Stimulated activated CD4-positive, alpha-beta T cell treated with anti-CD3 and anti-CD28 coated beads, Interleukin-15, amount 100 ng/mL, for 48 hours (primary cell): Measurements from ENCODE around the gene TTC9.

Source experiments
- DNase-seq, 2 donors: peaks; one replicate each; pipeline ENCODE4 v3.0.0-alpha.2; 2020; ENCODE audit warnings: low read depth in 2 of 2

Gene TTC9

DNA sequence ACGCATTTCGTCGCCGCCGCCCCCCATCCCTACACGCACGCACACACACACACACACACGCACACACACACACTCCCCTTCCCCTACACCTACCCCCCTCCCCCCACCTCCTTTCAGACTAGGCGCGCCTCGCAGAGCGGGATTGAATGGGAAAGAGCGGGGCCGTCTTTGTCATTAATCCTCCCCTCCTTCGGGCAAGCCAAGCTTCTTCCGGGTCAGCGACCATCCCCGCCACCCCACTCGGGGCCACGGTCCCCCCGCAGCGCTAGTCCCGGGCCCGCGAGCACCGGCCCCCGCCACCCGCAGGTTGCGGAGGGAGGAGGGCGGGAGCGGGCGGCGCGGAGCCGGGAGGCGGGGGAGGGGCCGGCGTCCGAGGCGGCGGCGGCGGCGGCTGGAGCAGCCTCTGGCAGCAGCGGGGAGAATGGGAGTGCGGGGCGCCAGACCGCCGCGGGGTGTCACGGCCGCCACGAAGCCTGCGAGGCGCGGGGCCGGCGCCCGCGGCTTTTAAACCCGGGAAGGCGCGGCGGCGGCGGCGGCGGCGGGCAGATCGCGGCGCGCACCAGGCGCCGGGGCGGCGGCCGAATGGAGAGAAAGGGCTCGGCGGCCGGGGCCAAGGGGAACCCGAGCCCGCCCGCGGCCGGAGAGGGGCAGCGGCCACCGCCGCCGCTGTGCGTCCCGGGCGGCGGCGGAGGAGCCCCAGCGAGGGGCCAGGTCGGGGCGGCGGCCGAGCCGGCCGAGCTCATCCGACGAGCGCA is at the start of gene TTC9:
Gene TTC9 (plus strand): TSS at position 369 of the 755 bp plus-strand sequence. CDS start 214 bp downstream, at position 583.
- DNase-seq: no peak

GRCh38 chr14:70594461-70594860 is 47.3 kb upstream of the TTC9 start:
- no peak for DNase-seq

DNA sequence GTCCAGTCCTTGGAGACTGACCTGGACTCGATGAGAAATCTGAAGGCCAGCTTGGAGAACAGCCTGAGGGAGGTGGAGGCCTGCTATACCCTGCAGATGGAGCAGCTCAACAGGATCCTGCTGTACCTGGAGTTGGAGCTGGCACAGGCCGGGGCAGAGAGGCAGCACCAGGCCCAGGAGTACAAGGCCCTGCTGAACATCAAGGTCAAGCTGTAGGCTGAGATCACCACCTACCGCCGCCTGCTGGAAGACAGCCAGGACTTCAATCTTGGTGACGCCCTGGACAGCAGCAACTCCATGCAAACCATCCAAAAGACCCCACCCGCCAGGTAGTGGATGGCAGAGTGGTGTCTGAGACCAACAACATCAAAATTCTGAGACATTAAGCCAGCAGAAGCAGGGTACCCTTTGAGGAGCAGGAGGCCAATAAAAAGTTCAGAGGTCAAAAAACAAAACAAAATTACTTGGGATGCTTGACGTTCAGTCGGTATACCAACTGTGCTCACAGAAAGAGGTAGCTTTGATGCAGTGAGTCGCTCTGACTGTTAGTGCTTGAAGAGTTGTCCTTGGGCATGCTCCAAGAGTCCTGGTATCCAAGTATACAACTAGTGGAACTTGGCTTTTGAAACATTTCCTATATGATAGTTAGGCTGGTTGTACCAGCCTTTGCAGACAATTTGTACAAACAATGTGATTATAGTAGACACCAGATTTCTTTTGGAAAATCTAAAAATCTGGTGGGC is 46.1 kb upstream of the TTC9 start:
- no peak for DNase-seq

GRCh38 chr14:70597731-70598130 is 44.0 kb upstream of the TTC9 start:
- DNase-seq: no peak

GRCh38 chr14:70599345-70599744 is 42.4 kb upstream of the TTC9 start:
- no peak for DNase-seq

- DNase-seq: peak; percentile 85 to 86
Observed at GRCh38 chr14:70600382-70601157, 41.1 kb upstream of the TTC9 start, which contains the start of gene MED6. TSS of gene MED6 (minus strand) at chr14:70600655. CDS start at chr14:70600637, 18 bp downstream.

DNA sequence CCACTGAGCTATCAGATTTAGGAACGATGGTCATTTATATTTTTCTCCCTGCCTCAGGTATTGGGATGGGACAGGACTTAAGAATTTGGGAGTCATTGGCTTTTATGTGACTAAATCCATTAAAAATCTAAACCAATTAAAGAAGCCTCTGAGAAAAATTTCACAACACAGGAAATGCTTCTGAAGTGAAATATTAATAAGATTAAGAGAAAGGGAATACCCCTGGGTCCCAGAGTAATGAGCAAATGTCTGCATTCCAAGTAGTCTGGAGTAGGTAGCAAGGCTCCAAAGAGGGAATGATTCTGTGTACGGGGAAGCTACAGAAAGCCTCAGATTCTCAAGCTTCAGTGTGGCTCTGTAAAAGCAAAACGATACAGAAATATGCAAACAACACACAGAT is 40.6 kb upstream of the TTC9 start:
- no peak for DNase-seq

DNA sequence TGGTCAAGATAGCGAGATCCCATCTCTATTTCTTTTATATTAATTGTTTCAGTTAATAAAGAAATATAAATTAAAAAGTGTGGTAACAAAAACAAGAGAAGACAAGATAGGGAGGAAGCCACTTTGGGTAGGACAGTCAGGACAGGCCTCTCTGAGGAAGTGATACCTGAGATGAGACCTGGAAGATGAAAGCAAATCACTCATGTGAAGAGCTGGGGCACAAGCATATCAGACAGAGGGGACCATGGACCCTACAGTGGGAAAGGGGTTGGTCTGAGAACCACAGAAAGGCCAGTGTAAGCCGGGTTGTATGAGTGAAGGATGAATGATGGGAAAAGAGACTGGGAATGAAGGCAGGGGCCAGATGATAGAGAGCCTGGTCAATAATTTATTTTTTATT is 39.5 kb upstream of the TTC9 start:
- DNase-seq: no peak

DNA sequence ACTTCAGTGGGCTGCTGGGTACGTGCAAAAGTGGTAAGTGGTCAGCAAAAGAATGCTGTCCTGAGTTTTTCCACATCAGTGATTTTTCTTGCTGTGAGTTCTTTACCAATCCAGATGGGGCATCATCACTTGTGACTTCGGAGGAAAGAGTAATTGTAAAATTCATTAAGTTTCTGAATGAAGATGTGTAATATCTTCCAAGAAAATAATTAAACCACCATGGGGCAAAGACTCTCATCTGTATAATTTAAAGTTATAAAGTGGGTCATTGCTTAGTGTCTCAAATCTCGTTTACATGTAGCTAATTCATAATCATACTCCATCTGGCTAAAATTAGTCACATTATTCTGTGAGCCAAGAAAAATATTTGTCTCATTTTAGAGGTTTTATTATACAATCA is 30.5 kb upstream of the TTC9 start:
- DNase-seq: no peak

- no peak for DNase-seq
Observed at GRCh38 chr14:70616646-70617045, 25.1 kb upstream of the TTC9 start.

DNA sequence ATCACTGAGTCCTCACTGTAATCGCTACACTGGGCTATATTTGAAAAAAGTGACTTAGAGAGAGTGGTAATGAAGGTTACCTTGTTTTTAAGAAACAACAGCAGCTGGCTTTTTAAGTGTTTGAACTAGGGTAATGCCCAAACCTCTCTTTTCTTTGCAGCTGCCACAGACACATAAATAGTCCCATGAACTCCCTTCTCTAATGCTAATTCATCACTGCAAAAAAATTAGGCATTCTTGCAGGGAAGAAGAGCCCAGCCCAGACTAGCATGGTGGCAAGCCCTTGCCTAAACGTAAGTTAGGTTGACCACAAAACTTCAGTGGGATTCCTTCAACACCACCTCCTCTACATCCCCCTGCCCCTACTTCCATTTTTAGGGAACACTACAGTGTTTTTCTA is 23.4 kb upstream of the TTC9 start:
- DNase-seq: no peak

- DNase-seq: no peak
Observed at GRCh38 chr14:70619708-70620107, 22.0 kb upstream of the TTC9 start.

GRCh38 chr14:70622111-70622712 is 19.5 kb upstream of the TTC9 start:
- peak in 1 of 2 donors; percentile 36 for DNase-seq

DNA sequence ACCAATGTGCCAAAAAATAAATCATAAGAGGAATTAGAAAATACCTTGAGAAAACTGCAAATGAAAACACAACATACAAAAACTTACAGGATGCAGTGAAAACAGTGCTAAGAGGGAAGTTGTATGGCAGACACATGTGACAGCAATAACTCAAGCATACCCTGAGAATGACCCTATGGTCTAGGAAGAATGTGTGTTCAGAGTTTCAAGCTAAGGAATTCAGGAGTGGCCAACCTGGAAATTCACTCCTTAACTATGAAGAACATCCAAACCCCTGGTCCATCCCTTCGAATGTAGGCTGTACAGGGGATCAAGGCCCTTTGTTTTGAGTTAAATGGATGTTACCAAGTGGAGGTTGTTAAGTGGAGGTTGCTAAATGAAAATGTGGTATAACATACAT is 16.7 kb upstream of the TTC9 start:
- no peak for DNase-seq

DNA sequence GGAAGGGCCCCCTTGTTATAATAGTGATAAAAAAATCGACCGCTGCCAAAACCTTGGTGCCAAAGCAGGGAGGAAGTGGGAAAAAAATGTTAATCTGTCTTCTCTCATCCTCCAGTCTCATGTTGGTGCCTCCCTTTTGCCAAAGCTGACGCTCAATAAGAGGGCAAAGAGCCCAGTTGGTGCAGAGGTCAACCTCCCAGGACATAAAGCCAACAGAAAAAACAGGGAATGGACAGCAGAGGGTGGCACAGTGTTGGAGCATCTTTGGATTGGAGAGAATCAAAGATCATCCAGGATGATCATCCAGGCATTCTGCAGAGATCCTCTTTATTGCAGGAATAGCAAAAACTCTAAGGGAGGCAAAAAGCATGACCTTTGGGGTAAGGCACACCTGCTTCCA is 9.8 kb upstream of the TTC9 start:
- no peak for DNase-seq

GRCh38 chr14:70635971-70636595 is 5.6 kb upstream of the TTC9 start:
- no peak for DNase-seq

DNA sequence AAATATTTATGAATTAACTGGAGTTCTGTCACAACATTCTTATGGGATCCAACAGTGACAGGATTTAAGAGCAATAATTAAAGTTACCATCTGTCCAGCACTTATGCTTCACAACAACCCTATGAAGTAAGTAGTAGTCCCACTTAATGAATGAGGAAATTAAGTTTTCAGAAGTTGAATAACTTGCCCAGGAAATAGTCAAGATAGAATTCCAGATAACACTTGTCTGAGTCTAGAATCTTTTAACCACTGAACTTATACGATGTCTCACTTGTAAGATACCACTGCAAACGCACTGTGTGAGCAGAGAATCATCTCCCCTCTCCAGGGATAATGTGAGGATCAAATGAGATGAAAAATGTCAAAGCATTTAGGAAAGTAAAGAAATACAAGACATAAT is 3.3 kb upstream of the TTC9 start:
- no peak for DNase-seq

- no peak for DNase-seq
Observed at GRCh38 chr14:70640938-70641547, 673 bp upstream of the TTC9 start.

GRCh38 chr14:70642303-70643235 is 853 bp downstream of the TTC9 start:
- DNase-seq: no peak

DNA sequence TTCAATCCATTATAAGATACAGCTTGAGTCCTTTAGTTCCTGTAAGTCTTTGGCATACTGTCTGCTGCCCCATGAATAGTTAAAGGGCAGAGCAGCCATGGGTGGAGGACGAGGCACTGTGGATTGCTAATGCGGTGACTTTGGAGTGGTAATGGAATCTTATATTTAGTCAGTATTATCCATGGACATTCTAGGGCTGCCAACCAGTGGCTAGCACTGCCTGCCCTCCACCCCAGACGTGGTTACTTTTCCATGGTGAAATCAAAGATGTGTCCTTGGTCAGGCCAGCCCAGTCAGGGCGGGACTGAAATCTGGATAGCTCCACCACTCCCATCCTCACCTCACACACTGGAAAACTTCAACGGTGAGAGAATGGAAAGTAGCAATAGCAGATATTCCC is 2.3 kb downstream of the TTC9 start:
- no peak for DNase-seq
